K562 (cell line): ENCODE data around the gene C3. TPM values are rescaled to one million over a fixed set of nuclear protein-coding genes. Genes with fewer than 3 reads are reported as not detected.

Experiments
- ATAC-seq: fragments of 200-7000 bp; cut with Tn5 transposase; 3 replicates; pipeline ENCODE4 v1.9.1; 2020; ENCODE audit warnings: moderate library complexity
- BruUV-seq: library from RNA; stranded (reverse); fragments of 400-500 nt; replicated peaks from 2 replicates; lab custom pipeline; 2021; lab: Mats Ljungman, UMichigan
- CTCF ChIA-PET: fragments of 300-600 bp; formaldehyde crosslinking; extraction: SDS; loops from one replicate; lab custom pipeline; 2021; ENCODE audit warnings: low intra/inter-chr PET ratio; lab: Yijun Ruan, JAX
- POLR2A ChIA-PET: fragments of 300-600, 350-650 bp; sonication (Branson Sonifier 250); formaldehyde crosslinking; extraction: SDS; loops from one replicate; lab custom pipeline; 2021; ENCODE audit warnings: antibody characterized with exemption, inconsistent platforms; lab: Yijun Ruan, JAX
- DNase-seq, 4 experiments: peaks; one replicate each; pipeline versions ENCODE4 v3.0.0 to v3.0.0-alpha.2; 2011 to 2018; ENCODE audit warnings: low spot score in 3 of 4, mixed read lengths in 3 of 4; ENCODE audit errors: extremely low read depth in 1 of 4
- FAIRE-seq: peaks from 2 replicates; lab custom pipeline; 2011; peaks lifted over from hg19 to GRCh38; lab: Jason Lieb, UNC
- H2AFZ ChIP-seq: 2 replicates; pipeline ENCODE4 v1.6.0; 2011; ENCODE audit warnings: low read depth, low read length, control low read depth, inconsistent platforms
- H3K27ac ChIP-seq: fragments of 200-600 bp; 3 replicates; pipeline ENCODE4 v1.8.0; 2011; ENCODE audit warnings: low read depth, mild to moderate bottlenecking, control low read depth, inconsistent platforms, low read length, moderate library complexity, mixed read lengths; ENCODE audit errors: extremely low read depth
- H3K27me3 ChIP-seq, 2 experiments: fragments of 300-600 bp in 1 of 2; 2 replicates in 1 of 2; 3 replicates in 1 of 2; pipeline versions ENCODE4 v1.6.0 to v1.8.0; 2011; ENCODE audit warnings: inconsistent platforms in 2 of 2, low read length in 2 of 2, mild to moderate bottlenecking in 1 of 2, mixed read lengths in 1 of 2, moderate library complexity in 1 of 2; ENCODE audit not compliant: control insufficient read depth in 2 of 2, insufficient read depth in 2 of 2
- H3K36me3 ChIP-seq: fragments of 300-600 bp; 3 replicates; pipeline ENCODE4 v1.8.0; 2011; ENCODE audit warnings: mild to moderate bottlenecking, low read length, inconsistent platforms; ENCODE audit not compliant: control insufficient read depth, insufficient read depth
- H3K4me1 ChIP-seq, 2 experiments: fragments of 200-600 bp in 1 of 2; replicated peaks in 1 of 2; 2 replicates in 1 of 2; 3 replicates in 1 of 2; pipeline versions ENCODE4 v1.5.1 to v1.8.0; 2011; ENCODE audit warnings: inconsistent platforms in 2 of 2, low read length in 2 of 2, mild to moderate bottlenecking in 1 of 2, mixed read lengths in 1 of 2, moderate library complexity in 1 of 2; ENCODE audit not compliant: control insufficient read depth in 2 of 2, insufficient read depth in 2 of 2
- H3K4me2 ChIP-seq: 2 replicates; pipeline ENCODE4 v1.6.1; 2011; ENCODE audit warnings: low read length, control low read depth, inconsistent platforms, mixed read lengths; ENCODE audit not compliant: insufficient read depth
- H3K4me3 ChIP-seq: fragments of 200-600 bp; sonication (generic), shearing (Covaris generic); 2 replicates; pipeline ENCODE4 v1.5.1; 2016; ENCODE audit warnings: control low read depth, inconsistent platforms
- H3K79me2 ChIP-seq: fragments of 200-600 bp; 3 replicates; pipeline ENCODE4 v1.8.0; 2011; ENCODE audit warnings: low read length, inconsistent platforms; ENCODE audit not compliant: control insufficient read depth, insufficient read depth
- H3K9ac ChIP-seq, 2 experiments: 2 replicates each; pipeline versions ENCODE4 v1.6.0 to v1.6.1; 2011; ENCODE audit warnings: low read depth in 2 of 2, low read length in 2 of 2, control low read depth in 1 of 2, inconsistent platforms in 1 of 2, mild to moderate bottlenecking in 1 of 2, mixed read lengths in 1 of 2; ENCODE audit not compliant: insufficient read depth in 1 of 2
- H3K9me1 ChIP-seq: one replicate; pipeline ENCODE4 v1.6.0; 2011; ENCODE audit warnings: inconsistent platforms, mild to moderate bottlenecking, low read length, moderate library complexity; ENCODE audit not compliant: control insufficient read depth, insufficient read depth
- H3K9me3 ChIP-seq: replicated peaks from 2 replicates; pipeline ENCODE4 v1.5.1; 2011; ENCODE audit warnings: low read depth, low read length, inconsistent platforms; ENCODE audit not compliant: control insufficient read depth, insufficient read depth
- H4K20me1 ChIP-seq: replicated peaks from 2 replicates; pipeline ENCODE4 v1.6.1; 2011; ENCODE audit warnings: low read length, inconsistent platforms, mixed read lengths; ENCODE audit not compliant: control insufficient read depth, insufficient read depth
- SRSF9 ChIP-seq: fragments of 200-400 bp; formaldehyde crosslinking; IDR thresholded peaks from 2 replicates; pipeline ENCODE4 v1.6.1; 2017; ENCODE audit warnings: low read depth, low read length, borderline replicate concordance
- WGBS: fragments of 100-300 bp; shearing (Covaris generic); methylation state at CpG from one replicate; pipeline ENCODE4 v1.1.6; 2016; ENCODE audit warnings: low coverage, mixed read lengths; ENCODE audit not compliant: insufficient coverage; ENCODE audit errors: missing lambda C conversion rate; 5-methylcytosine and 5-hydroxymethylcytosine counted together
- in situ Hi-C: fragments of 300-500 bp; cut with MboI; formaldehyde crosslinking; loops from 4 replicates; pipeline ENCODE4 v1.15.0; 2018; ENCODE audit warnings: inconsistent platforms, mixed read lengths
- intact Hi-C: fragments of 100-400 bp; cut with micrococcal nuclease; formaldehyde crosslinking; loops from 2 replicates; pipeline ENCODE4 v1.14.2; 2022
- polyA plus RNA-seq, 8 experiments: library from polyadenylated mRNA; depleted of rRNA in 4 of 8; stranded (reverse) in 5 of 8; unstranded in 3 of 8; fragments of >200 nt; fragmentation: Nextera tagmentation in 2 of 8; fragmentation: Illumina TruSeq in 1 of 8; extraction: Ambion mirVana in 2 of 8; extraction: Trizol in 1 of 8; gene quantifications; 2 replicates each; pipeline versions ENCODE4 v1.2.1 to v1.2.3, GENCODE V29; 2011 to 2014; ENCODE audit warnings: inconsistent platforms in 1 of 8, missing spikeins in 1 of 8
- total RNA-seq, 7 experiments: library from RNA; depleted of rRNA in 6 of 7; stranded (reverse); fragments of >200 nt in 6 of 7; fragmentation: Illumina TruSeq in 2 of 7; extraction: Trizol in 2 of 7; gene quantifications; 2 replicates each; pipeline versions ENCODE4 v1.2.1 to v1.2.3, GENCODE V29; 2011 to 2021; ENCODE audit warnings: low replicate concordance in 1 of 7
- TF ChIP-seq, protein P1 (sequence below): sonication (generic); formaldehyde crosslinking; IDR thresholded peaks from 2 replicates; pipeline ENCODE4 v1.8.0; 2022; ENCODE audit warnings: mild to moderate bottlenecking, missing genetic modification reagents
- TF ChIP-seq, protein P2 (sequence below), 2 experiments: fragments of 250-450 bp in 1 of 2; fragments of 450-650 bp in 1 of 2; sonication (Bioruptor Pico) in 1 of 2; IDR thresholded peaks; 2 replicates each; pipeline versions ENCODE4 v1.6.1 to v1.8.0; 2016 to 2021; ENCODE audit warnings: mild to moderate bottlenecking in 2 of 2, moderate library complexity in 2 of 2, missing compliant biosample characterization in 1 of 2, missing genetic modification characterization in 1 of 2

C3 gene
- total and polyA plus RNA-seq, 9 of the 15 experiments (the other 6 are each of a cell fraction or from before 2014, with no cell fraction given), result 0.59 to 10.6 (median 2.2) TPM

- Histone ChIP-seq H3K4me2 (no peak overlapping the region), H3K36me3 (no peaks in the 10 kb centered on the region), H3K27ac (no peak overlapping the region), H3K27me3 (no peaks in the 10 kb centered on the region), H3K79me2 (no peaks in the 10 kb centered on the region), H3K9me1 (no peaks in the 10 kb centered on the region), H3K4me1 (peaks cover under 1 to 16% of the 10 kb centered on the region in 2 experiments; a peak in 3 of 5 replicates), H4K20me1 (no peaks in the 10 kb centered on the region), H2AFZ (no peak overlapping the region), H3K9ac (no peak overlapping the region), H3K4me3 (no peak overlapping the region), H3K9me3 (no peaks in the 10 kb centered on the region; the same call in 1 of the 2 replicates)
- TF ChIP-seq, protein P1, sequence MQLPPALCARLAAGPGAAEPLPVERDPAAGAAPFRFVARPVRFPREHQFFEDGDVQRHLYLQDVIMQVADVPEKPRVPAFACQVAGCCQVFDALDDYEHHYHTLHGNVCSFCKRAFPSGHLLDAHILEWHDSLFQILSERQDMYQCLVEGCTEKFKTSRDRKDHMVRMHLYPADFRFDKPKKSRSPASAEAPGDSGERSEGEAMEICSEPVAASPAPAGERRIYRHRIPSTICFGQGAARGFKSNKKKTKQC (CRISPR knock-in tag), result no peak
- TF ChIP-seq, protein P2, sequence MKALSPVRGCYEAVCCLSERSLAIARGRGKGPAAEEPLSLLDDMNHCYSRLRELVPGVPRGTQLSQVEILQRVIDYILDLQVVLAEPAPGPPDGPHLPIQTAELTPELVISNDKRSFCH (CRISPR knock-in tag; IDR thresholded peaks at IDR 0.05), result no peak
- TF ChIP-seq, protein P2 (tag; IDR thresholded peaks at IDR 0.05), result peak; percentile 92
- no peak for TF ChIP-seq SRSF9
- ChIA-PET POLR2A (no interaction called here), CTCF (no interaction called here)
- FAIRE-seq (no peak), DNase-seq (no peak), ATAC-seq (no peak)
- in situ Hi-C loops (no loop called here), intact Hi-C loops (no loop called here)
- WGBS, result 46% methylated on average over 4 of the region's 4 CpGs
- no TSS peak for BruUV-seq
Observed at GRCh38 chr19:6683971-6684370, 36.5 kb downstream of the C3 start.
